ENCODE data around the gene PARP1.

Gene PARP1

DNA sequence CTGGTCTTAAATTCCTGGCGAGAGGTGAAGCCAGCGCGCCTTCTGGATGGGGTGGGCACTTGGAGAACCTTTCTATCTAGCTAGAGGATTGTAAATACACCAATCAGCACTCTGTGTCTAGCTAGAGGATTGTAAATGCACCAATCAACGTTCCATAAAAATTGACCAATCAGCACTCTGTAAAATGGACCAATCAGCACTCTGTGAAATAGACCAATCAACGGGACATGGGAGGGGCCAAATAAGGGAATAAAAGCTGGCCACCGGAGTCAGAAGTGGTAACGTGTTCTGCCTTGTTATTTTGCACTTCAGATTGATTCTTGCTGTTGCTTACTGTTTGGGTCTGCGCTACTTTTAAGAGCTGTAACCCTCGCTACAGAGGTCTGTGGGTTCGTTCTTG, 87.0 kb downstream of the PARP1 start:
- DNase-seq (ENCODE audit: low read depth): no peak
- no peak for TF ChIP-seq CTCF (IDR thresholded peaks at IDR 0.05; ENCODE audit: low read length, missing control alignments)
- H3K4me3 ChIP-seq (replicated peaks; ENCODE audit: low read depth, low read length): no peak overlapping the region

DNA sequence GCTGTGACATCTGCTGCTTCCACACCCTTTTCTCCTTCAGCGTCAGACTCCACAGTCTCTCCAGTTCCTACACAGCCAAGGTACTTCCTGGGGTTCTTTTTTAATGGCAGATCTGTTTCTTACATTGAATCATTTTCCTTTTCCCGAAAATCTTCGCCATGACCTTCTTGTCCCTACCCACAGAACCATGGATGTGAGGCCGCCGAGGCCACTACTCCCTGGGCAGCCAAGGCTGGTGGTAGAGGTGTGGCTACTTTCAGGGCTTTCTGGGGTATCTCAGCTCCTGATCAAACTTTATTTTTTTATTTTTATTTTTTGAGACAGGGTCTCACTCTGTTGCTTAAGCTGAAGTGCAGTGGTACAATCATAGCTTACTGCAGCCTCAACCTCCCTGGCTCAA, 89.4 kb downstream of the PARP1 start:
- DNase-seq (ENCODE audit: low read depth): no peak
- no peak overlapping the region for H3K4me3 ChIP-seq (replicated peaks; ENCODE audit: low read depth, low read length)
- TF ChIP-seq CTCF (IDR thresholded peaks at IDR 0.05; ENCODE audit: low read length, missing control alignments): no peak

- no peak overlapping the region for H3K4me3 ChIP-seq (replicated peaks; ENCODE audit: low read depth, low read length)
- TF ChIP-seq CTCF (IDR thresholded peaks at IDR 0.05; ENCODE audit: low read length, missing control alignments): no peak
- DNase-seq (ENCODE audit: low read depth): no peak
Observed at GRCh38 chr1:226314055-226314454, 93.8 kb downstream of the PARP1 start.

GRCh38 chr1:226312065-226312464, 95.8 kb downstream of the PARP1 start:
- no peak for TF ChIP-seq CTCF (IDR thresholded peaks at IDR 0.05; ENCODE audit: low read length, missing control alignments)
- no peak for DNase-seq (ENCODE audit: low read depth)
- H3K4me3 ChIP-seq (replicated peaks; ENCODE audit: low read depth, low read length): no peak overlapping the region

- no peak for DNase-seq (ENCODE audit: low read depth)
- H3K4me3 ChIP-seq (replicated peaks; ENCODE audit: low read depth, low read length): no peak overlapping the region
- no peak for TF ChIP-seq CTCF (IDR thresholded peaks at IDR 0.05; ENCODE audit: low read length, missing control alignments)
Observed at GRCh38 chr1:226311376-226311775, 96.5 kb downstream of the PARP1 start.

All from fibroblast of pulmonary artery (primary cell).